ENCODE measurements around the gene TMC7. TPM values are rescaled to one million over a fixed set of nuclear protein-coding genes. Genes with fewer than 3 reads are reported as not detected.

Gene TMC7
- total RNA-seq, 1 experiment from 2014 or later, result 0.82 TPM

DNA sequence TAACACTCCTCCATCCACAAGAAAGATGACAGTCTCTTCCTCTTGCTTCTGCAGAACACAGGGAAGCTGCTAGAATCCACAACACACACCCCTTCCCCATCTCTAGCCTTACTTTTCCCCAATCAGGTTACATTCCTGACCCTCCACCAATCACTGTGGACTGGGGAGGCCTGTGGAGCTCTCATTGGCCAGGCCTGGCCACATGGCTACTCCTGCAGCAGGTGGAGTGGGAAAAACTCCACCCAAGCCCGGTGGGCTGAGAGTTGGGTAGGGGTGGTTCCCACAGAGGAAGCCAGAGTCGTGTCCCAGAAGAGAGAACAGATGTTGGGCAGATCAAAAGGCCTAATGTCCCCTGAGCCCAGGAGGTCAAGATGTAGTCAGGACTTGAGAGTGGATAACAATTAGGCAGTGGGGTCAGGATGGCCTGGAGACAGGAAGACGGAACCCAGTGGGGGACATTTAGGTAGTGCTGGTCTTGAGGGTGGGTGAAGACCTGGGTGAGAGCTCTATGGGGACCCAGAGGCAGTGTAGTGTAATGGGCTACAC is 105.7 kb downstream of the TMC7 start:
- ChIA-PET POLR2A (ENCODE audit: low non-redundant PET) (no interaction called here), CTCF (interaction anchor here (0.7 kb wide), 1 partner anchor 848 kb away, joined by 10 read pairs; no protein-coding TSS in a partner anchor)
- TF ChIP-seq, protein P1, sequence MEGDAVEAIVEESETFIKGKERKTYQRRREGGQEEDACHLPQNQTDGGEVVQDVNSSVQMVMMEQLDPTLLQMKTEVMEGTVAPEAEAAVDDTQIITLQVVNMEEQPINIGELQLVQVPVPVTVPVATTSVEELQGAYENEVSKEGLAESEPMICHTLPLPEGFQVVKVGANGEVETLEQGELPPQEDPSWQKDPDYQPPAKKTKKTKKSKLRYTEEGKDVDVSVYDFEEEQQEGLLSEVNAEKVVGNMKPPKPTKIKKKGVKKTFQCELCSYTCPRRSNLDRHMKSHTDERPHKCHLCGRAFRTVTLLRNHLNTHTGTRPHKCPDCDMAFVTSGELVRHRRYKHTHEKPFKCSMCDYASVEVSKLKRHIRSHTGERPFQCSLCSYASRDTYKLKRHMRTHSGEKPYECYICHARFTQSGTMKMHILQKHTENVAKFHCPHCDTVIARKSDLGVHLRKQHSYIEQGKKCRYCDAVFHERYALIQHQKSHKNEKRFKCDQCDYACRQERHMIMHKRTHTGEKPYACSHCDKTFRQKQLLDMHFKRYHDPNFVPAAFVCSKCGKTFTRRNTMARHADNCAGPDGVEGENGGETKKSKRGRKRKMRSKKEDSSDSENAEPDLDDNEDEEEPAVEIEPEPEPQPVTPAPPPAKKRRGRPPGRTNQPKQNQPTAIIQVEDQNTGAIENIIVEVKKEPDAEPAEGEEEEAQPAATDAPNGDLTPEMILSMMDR (conservative IDR thresholded peaks at IDR 0.05; ENCODE audit: low read depth, low read length), result no peak
- no peak for TF ChIP-seq EZH2 (IDR thresholded peaks at IDR 0.05; ENCODE audit: borderline replicate concordance, low read depth, low read length, poor library complexity, severe bottlenecking)
- BruUV-seq (replicated peaks), result no TSS peak
- H3K4me1 ChIP-seq (ENCODE audit: insufficient read depth, low read length, poor library complexity, severe bottlenecking), result peaks cover 5% of the 10 kb centered on the region
- no peak for DNase-seq (ENCODE audit: low spot score)
- no peaks in the 10 kb centered on the region for H3K9me3 ChIP-seq (ENCODE audit: low read depth, low read length, poor library complexity, severe bottlenecking)
- no peak overlapping the region for H3K27ac ChIP-seq (ENCODE audit: low read depth, low read length, poor library complexity, severe bottlenecking)
- H3K27me3 ChIP-seq (replicated peaks; ENCODE audit: insufficient read depth, low read depth, low read length, poor library complexity), result no peaks in the 10 kb centered on the region
- H3K36me3 ChIP-seq (ENCODE audit: insufficient read depth, low read length, poor library complexity, severe bottlenecking), result no peaks in the 10 kb centered on the region
- intact Hi-C loops (cut with micrococcal nuclease; ENCODE audit: unreplicated experiment), result no loop called here
- no peak overlapping the region for H3K4me3 ChIP-seq (ENCODE audit: low read depth, low read length, poor library complexity, severe bottlenecking)

DNA sequence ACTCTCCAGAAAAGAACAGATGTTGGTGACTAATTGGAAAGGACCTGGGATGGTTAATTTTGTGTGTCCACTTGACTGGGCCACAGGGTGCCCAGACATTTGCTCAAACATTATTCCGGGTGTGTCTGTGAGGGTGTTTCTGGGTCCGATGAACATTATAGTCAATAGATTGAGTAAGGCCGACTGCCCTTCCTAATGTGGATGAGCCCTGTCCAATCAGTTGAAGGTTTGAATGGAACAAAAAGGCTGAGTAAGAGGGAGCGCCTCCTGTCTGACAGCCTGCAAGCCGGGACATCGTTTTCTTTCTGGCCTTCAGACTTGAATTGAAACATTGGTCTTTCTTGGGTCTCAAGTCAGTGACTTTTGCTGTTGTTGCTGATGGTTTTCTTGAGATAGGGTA is 107.2 kb downstream of the TMC7 start:
- intact Hi-C loops (cut with micrococcal nuclease; ENCODE audit: unreplicated experiment), result no loop called here
- DNase-seq (ENCODE audit: low spot score), result no peak
- H3K27ac ChIP-seq (ENCODE audit: low read depth, low read length, poor library complexity, severe bottlenecking), result no peak overlapping the region
- no peak overlapping the region for H3K4me3 ChIP-seq (ENCODE audit: low read depth, low read length, poor library complexity, severe bottlenecking)
- H3K27me3 ChIP-seq (replicated peaks; ENCODE audit: insufficient read depth, low read depth, low read length, poor library complexity), result no peaks in the 10 kb centered on the region
- peaks cover 3% of the 10 kb centered on the region for H3K4me1 ChIP-seq (ENCODE audit: insufficient read depth, low read length, poor library complexity, severe bottlenecking)
- H3K36me3 ChIP-seq (ENCODE audit: insufficient read depth, low read length, poor library complexity, severe bottlenecking), result no peaks in the 10 kb centered on the region
- no peak for TF ChIP-seq EZH2 (IDR thresholded peaks at IDR 0.05; ENCODE audit: borderline replicate concordance, low read depth, low read length, poor library complexity, severe bottlenecking)
- TF ChIP-seq, protein P1 (conservative IDR thresholded peaks at IDR 0.05; ENCODE audit: low read depth, low read length), result no peak
- ChIA-PET CTCF (no interaction called here), POLR2A (ENCODE audit: low non-redundant PET) (no interaction called here)
- no TSS peak for BruUV-seq (replicated peaks)
- no peaks in the 10 kb centered on the region for H3K9me3 ChIP-seq (ENCODE audit: low read depth, low read length, poor library complexity, severe bottlenecking)

DNA sequence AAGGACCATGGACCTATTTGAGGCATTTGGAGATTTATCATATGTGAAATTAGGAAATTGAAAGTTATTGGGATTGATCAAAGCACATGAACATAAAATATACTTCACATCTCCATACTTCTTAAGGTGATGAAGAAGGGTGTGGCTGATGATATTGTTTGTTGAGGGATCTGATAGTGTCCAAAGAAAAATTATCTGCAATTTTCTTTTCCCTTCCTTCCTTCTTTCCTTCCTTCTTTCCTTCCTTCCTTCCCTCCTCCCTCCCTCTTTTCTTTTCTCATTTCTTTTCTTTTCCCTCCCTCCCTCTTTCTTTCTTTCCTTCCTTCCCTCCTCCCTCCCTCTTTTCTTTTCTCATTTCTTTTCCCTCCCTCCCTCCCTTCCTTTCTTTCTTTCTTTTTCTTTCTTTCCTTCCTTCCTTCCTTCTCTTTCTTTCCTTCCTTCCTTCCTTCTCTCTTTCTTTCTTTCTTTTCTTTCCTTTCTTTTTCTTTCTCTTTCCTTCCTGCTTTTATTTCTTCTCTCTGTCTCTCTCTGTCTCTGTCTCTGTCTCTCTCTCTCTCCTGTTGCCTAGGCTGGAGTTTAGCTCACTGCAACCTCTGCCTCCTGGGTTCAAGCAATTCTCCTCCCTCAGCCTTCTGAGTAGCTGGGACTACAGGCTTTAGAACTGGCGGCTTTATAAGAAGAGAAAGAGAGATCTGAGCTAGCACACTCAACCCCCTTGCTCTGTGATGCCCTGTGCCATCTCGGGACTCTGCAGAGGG is 109.1 kb downstream of the TMC7 start:
- intact Hi-C loops (cut with micrococcal nuclease; ENCODE audit: unreplicated experiment), result no loop called here
- no peak for DNase-seq (ENCODE audit: low spot score)
- no TSS peak for BruUV-seq (replicated peaks)
- no peaks in the 10 kb centered on the region for H3K27me3 ChIP-seq (replicated peaks; ENCODE audit: insufficient read depth, low read depth, low read length, poor library complexity)
- no peaks in the 10 kb centered on the region for H3K9me3 ChIP-seq (ENCODE audit: low read depth, low read length, poor library complexity, severe bottlenecking)
- TF ChIP-seq, protein P1 (conservative IDR thresholded peaks at IDR 0.05; ENCODE audit: low read depth, low read length), result no peak
- no peak for TF ChIP-seq EZH2 (IDR thresholded peaks at IDR 0.05; ENCODE audit: borderline replicate concordance, low read depth, low read length, poor library complexity, severe bottlenecking)
- no peak overlapping the region for H3K4me3 ChIP-seq (ENCODE audit: low read depth, low read length, poor library complexity, severe bottlenecking)
- no peak overlapping the region for H3K27ac ChIP-seq (ENCODE audit: low read depth, low read length, poor library complexity, severe bottlenecking)
- POLR2A ChIA-PET (ENCODE audit: low non-redundant PET), result no interaction called here
- H3K4me1 ChIP-seq (ENCODE audit: insufficient read depth, low read length, poor library complexity, severe bottlenecking), result no peaks in the 10 kb centered on the region
- H3K36me3 ChIP-seq (ENCODE audit: insufficient read depth, low read length, poor library complexity, severe bottlenecking), result no peaks in the 10 kb centered on the region
- CTCF ChIA-PET, result no interaction called here

Measured in A673 (cell line).